Activated CD4-positive, alpha-beta memory T cell treated with anti-CD3 and anti-CD28 coated beads for 36 hours (primary cell): Measurements from ENCODE around the gene VWF. TPM values are rescaled to one million over a fixed set of nuclear protein-coding genes. Genes with fewer than 3 reads are reported as not detected.
"Not testable (repeated sequence)": the region's sequence is repeated elsewhere in the genome, so short reads cannot be mapped to it uniquely, and the experiment has no call there.

ENCODE experiments used
- CTCF ChIA-PET: fragments of 350-600 bp; sonication (Branson Sonifier 250); formaldehyde crosslinking; loops from one replicate; lab custom pipeline; 2021; ENCODE audit warnings: antibody characterized with exemption, inconsistent platforms; lab: Charles Lee
- POLR2A ChIA-PET: fragments of 350-600 bp; sonication (Branson Sonifier 250); formaldehyde crosslinking; loops from one replicate; lab custom pipeline; 2021; ENCODE audit warnings: antibody characterized with exemption; lab: Charles Lee
- DNase-seq: peaks from one replicate; pipeline ENCODE4 v3.0.0-alpha.2; 2020
- H3K27ac Mint-ChIP-seq: one replicate; pipeline ENCODE4 v1.8.0; 2021; ENCODE audit warnings: mixed read lengths
- H3K27me3 Mint-ChIP-seq: one replicate; pipeline ENCODE4 v1.8.0; 2021; ENCODE audit warnings: mixed read lengths
- H3K36me3 Mint-ChIP-seq: one replicate; pipeline ENCODE4 v1.8.0; 2021; ENCODE audit warnings: mixed read lengths
- H3K4me1 Mint-ChIP-seq: one replicate; pipeline ENCODE4 v1.8.0; 2021; ENCODE audit warnings: low read depth, mixed read lengths
- H3K4me3 Mint-ChIP-seq: one replicate; pipeline ENCODE4 v1.8.0; 2021; ENCODE audit warnings: mild to moderate bottlenecking, mixed read lengths
- H3K9me3 Mint-ChIP-seq: one replicate; pipeline ENCODE4 v1.8.0; 2021; ENCODE audit warnings: mixed read lengths
- intact Hi-C: fragments of 100-400 bp; cut with micrococcal nuclease; formaldehyde crosslinking; loops from one replicate; pipeline ENCODE4 v1.15.1; 2023
- total RNA-seq, 2 experiments: library from RNA; stranded (reverse); gene quantifications; one replicate each; pipeline ENCODE4 v1.2.3, GENCODE V29; 2021

VWF gene
- total RNA-seq, 2 experiments from 2014 or later: not detected

DNA sequence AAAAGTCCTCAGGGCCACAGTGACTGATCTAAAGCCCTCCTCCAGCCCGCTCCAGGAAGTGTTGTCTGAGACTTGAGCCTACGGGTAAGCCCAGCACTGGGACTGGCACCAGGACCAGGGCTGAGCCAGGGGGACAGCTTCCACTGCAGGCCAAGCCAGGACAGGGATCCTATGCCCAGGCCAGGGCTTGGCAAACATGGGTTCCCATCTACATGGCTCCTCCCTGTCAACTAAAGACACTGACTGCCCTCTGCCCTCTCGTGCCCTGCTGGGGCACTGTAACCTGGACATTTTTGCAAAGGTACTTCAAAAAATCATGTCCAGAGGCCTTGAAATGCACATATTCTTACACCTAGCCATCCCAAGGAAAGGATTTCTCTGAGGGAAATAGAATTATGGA, 88.0 kb downstream of the VWF start:
- intact Hi-C loops: no loop called here
- CTCF ChIA-PET: interaction anchor here (1.6 to 12.9 kb wide), 2 partner anchors 22 to 44 kb away, joined by 6 to 285 read pairs; no protein-coding TSS in a partner anchor

DNA sequence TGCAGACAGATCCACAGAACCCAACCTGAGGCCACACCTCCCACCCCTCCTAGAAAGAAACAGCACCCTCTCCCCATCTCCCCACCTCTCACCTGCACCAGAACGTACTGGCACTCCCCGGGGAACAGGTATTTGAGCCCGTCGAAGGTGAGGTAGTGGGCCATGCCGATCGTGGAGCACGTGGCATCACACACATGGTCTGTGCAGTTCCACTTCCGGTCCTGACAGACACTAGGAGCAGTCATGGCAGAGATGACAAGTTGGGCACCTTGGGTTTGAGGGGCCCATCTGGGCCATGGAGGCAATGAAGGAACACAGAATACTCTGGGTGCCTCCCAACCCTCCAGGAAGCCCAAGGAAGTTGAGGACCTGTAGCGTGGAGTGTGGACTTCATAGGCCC, 89.9 kb downstream of the VWF start:
- CTCF ChIA-PET: interaction anchor here (12.9 kb wide), 1 partner anchor 42 kb away, joined by 285 read pairs; no protein-coding TSS in a partner anchor

More for the DNA sequence above, 88.0 kb downstream of the VWF start:
- POLR2A ChIA-PET: no interaction called here
- H3K4me1 Mint-ChIP-seq: no peaks in the 10 kb centered on the region
- no peaks in the 10 kb centered on the region for H3K27me3 Mint-ChIP-seq
- DNase-seq: no peak
- H3K36me3 Mint-ChIP-seq: no peaks in the 10 kb centered on the region
- no peaks in the 10 kb centered on the region for H3K9me3 Mint-ChIP-seq
- no peak overlapping the region for H3K27ac Mint-ChIP-seq
- no peak overlapping the region for H3K4me3 Mint-ChIP-seq

DNA sequence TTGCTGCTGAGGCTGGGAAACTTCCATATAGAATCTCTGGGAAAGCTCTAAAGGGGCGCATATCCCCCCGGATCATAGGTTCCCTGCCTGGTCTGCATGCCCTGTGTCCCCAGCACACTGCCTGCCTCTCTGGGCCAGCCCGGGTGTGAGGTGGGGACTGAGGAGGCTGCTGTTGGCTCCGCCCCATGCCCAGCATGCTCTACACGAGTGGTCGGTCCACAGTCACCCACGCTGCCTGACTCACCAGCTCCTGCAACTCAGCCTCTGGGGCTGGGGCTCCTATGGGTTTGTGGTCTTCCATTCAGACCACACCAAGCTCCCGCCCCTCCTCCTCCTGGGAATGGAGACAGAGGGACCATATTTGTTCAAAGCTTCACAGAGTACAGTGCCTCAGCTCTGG, 90.9 kb downstream of the VWF start:
- H3K9me3 Mint-ChIP-seq: no peaks in the 10 kb centered on the region
- intact Hi-C loops: no loop called here
- POLR2A ChIA-PET: no interaction called here
- no peak overlapping the region for H3K4me3 Mint-ChIP-seq
- no peaks in the 10 kb centered on the region for H3K36me3 Mint-ChIP-seq
- no peaks in the 10 kb centered on the region for H3K4me1 Mint-ChIP-seq
- no peaks in the 10 kb centered on the region for H3K27me3 Mint-ChIP-seq
- no peak overlapping the region for H3K27ac Mint-ChIP-seq
- CTCF ChIA-PET: interaction anchor here (12.9 kb wide), 1 partner anchor 41 kb away, joined by 285 read pairs; no protein-coding TSS in a partner anchor
- no peak for DNase-seq

More for the DNA sequence above, 89.9 kb downstream of the VWF start:
- no peak for DNase-seq
- Mint-ChIP-seq H3K27me3 (no peaks in the 10 kb centered on the region), H3K27ac (no peak overlapping the region), H3K36me3 (no peaks in the 10 kb centered on the region), H3K4me3 (no peak overlapping the region), H3K4me1 (no peaks in the 10 kb centered on the region), H3K9me3 (no peaks in the 10 kb centered on the region)
- intact Hi-C loops: no loop called here
- POLR2A ChIA-PET: no interaction called here

DNA sequence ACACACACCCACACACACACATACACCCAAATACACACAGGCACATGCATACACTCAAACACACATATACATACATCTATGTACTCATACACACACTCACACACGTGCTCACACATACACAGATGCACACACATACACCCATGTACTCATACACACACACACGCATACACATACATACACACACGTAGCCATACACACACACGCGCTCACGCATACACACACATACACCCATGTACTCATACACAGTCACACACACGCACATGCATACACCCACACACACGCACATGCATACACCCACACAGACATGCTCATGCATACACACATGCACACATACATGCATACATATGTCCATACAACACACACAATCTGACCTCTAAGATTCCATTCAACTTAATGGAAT, 91.7 kb downstream of the VWF start:
- Mint-ChIP-seq H3K9me3 (no peaks in the 10 kb centered on the region), H3K27ac (no peak overlapping the region), H3K36me3 (no peaks in the 10 kb centered on the region), H3K4me1 (no peaks in the 10 kb centered on the region), H3K4me3 (no peak overlapping the region), H3K27me3 (no peaks in the 10 kb centered on the region)
- no peak for DNase-seq
- ChIA-PET CTCF (interaction anchor here (12.9 kb wide), 1 partner anchor 40 kb away, joined by 285 read pairs; no protein-coding TSS in a partner anchor), POLR2A (no interaction called here)
- intact Hi-C loops: no loop called here

DNA sequence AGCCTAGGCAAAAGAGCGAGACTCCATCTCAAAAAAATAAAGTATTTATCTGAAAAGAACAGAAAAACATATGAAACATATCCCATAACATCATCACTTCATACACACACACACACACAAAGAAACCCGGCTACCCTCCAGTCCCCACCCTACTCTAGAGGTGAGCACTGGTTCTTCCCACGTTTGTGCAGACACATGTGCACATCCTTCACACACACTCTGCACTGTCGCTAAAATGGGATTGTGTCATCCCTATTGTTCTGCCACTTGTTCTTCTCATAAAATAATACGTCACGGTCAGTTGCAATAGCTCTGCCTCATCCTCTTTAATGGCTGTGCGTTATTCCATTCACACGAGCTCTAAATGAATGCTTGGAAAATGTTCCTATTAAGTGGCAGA, 93.5 kb downstream of the VWF start:
- POLR2A ChIA-PET: no interaction called here
- H3K4me1 Mint-ChIP-seq: no peaks in the 10 kb centered on the region
- no peak overlapping the region for H3K4me3 Mint-ChIP-seq
- intact Hi-C loops: no loop called here
- H3K27ac Mint-ChIP-seq: no peak overlapping the region
- CTCF ChIA-PET: interaction anchor here (1.2 to 2.0 kb wide), 2 partner anchors 11 to 43 kb away, joined by 3 to 9 read pairs; no protein-coding TSS in a partner anchor
- no peak for DNase-seq
- no peaks in the 10 kb centered on the region for H3K36me3 Mint-ChIP-seq
- H3K27me3 Mint-ChIP-seq: no peaks in the 10 kb centered on the region
- H3K9me3 Mint-ChIP-seq: peaks cover 4% of the 10 kb centered on the region

DNA sequence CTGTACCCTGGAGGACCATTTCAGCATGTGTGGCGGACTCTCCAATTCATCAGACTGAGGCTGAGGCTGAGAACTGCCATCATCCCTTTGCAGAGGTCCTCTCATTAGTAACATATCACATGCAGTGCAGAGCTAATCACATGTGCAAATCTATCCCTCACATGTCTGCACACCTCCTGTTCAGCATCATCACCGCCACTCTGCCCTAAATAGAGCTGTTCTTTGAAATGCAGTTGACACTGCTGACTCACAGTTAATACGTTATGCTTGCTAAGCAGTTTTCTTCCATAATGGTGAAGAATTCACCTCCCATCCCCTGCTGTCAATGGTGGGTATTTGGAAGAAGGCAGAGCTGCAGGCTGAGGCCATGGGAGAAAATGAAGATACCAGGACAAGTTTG, 94.4 kb downstream of the VWF start:
- Mint-ChIP-seq H3K27me3 (no peaks in the 10 kb centered on the region), H3K27ac (no peak overlapping the region), H3K4me3 (no peak overlapping the region), H3K9me3 (peaks cover 4% of the 10 kb centered on the region), H3K4me1 (no peaks in the 10 kb centered on the region), H3K36me3 (no peaks in the 10 kb centered on the region)
- intact Hi-C loops: no loop called here
- ChIA-PET CTCF (interaction anchor here (1.0 to 2.0 kb wide), 3 partner anchors 12 to 42 kb away, joined by 3 to 9 read pairs (median 3); no protein-coding TSS in a partner anchor), POLR2A (no interaction called here)
- no peak for DNase-seq

DNA sequence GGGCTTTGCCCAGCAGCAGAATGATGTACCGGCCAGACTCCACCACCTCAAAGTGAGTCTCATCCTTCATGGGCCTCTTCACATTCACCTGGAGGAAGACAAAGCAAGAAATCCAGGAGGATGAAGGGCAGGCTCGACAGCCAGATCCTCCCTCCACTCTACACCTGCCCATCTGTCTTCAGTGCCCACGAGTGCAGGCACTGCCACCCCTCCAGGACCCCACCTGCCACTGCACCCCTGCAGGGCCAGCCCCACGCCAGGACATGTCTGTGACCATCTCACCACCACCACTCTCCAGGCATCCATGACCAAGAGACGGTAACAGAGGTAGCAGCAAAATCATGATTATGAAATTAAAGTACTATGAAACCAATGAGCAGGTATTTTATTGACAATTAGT, 95.1 kb downstream of the VWF start:
- no peaks in the 10 kb centered on the region for H3K4me1 Mint-ChIP-seq
- H3K27ac Mint-ChIP-seq: no peak overlapping the region
- H3K27me3 Mint-ChIP-seq: no peaks in the 10 kb centered on the region
- POLR2A ChIA-PET: no interaction called here
- peaks cover 4% of the 10 kb centered on the region for H3K9me3 Mint-ChIP-seq
- no peak for DNase-seq
- intact Hi-C loops: no loop called here
- CTCF ChIA-PET: interaction anchor here (1.0 to 2.0 kb wide), 2 partner anchors 39 to 41 kb away, joined by 3 to 9 read pairs; no protein-coding TSS in a partner anchor
- H3K4me3 Mint-ChIP-seq: no peak overlapping the region
- H3K36me3 Mint-ChIP-seq: no peaks in the 10 kb centered on the region

DNA sequence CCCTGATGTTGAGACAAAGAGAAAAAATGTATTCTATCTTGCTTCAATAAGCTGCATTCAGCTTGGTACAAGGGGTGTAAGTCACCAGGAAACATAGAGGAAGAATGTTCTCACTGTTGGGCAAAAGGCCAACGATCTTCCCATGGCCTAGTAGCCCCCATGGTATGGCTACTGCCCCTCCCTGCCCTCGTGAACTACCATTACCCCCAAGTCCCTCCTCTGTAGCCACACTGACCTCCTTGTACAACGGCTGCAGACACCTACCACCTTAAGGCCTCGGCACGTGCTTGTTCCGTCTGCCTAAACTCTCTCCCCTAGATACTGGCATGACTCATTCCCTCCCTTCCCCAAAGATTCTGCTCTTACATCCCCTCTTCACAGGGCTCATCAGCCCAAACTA, 97.5 kb downstream of the VWF start:
- intact Hi-C loops: no loop called here
- Mint-ChIP-seq H3K4me1 (no peaks in the 10 kb centered on the region), H3K4me3 (no peak overlapping the region), H3K9me3 (peaks cover 4% of the 10 kb centered on the region), H3K27ac (no peak overlapping the region), H3K27me3 (peaks cover 2% of the 10 kb centered on the region), H3K36me3 (no peaks in the 10 kb centered on the region)
- POLR2A ChIA-PET: no interaction called here
- DNase-seq: no peak
- CTCF ChIA-PET: no interaction called here

DNA sequence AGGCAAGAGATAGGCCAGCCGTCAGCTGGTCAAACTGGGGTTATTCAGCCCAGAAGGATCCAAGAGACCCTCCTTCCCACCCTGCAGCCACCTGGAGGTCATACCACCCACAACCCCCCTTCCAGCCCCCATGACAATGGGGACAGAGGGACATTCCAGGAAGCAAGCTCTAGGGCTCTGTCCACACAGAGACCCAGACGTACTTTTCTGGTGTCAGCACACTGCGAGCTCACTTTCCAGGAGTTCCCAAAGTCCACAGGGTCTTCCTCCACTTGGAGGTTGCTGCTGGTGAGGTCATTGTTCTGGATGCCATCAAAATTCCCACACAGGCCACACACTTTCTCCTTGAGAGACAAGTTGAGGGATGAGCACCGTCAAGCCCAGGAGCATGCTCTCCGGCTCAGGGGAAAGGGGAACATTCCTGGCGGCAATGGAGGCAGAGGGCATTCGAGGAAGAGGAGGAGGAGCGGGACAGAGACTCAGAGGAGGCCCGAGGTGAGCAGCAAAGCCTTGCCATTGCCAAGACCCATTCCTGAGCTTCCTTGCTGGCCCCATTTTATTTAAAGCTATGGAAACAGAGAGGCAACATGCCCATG, 98.7 kb downstream of the VWF start:
- H3K4me1 Mint-ChIP-seq, H3K4me3 Mint-ChIP-seq, H3K27me3 Mint-ChIP-seq, DNase-seq, H3K9me3 Mint-ChIP-seq, CTCF ChIA-PET, H3K27ac Mint-ChIP-seq, POLR2A ChIA-PET, intact Hi-C loops, H3K36me3 Mint-ChIP-seq: not testable (repeated sequence)

DNA sequence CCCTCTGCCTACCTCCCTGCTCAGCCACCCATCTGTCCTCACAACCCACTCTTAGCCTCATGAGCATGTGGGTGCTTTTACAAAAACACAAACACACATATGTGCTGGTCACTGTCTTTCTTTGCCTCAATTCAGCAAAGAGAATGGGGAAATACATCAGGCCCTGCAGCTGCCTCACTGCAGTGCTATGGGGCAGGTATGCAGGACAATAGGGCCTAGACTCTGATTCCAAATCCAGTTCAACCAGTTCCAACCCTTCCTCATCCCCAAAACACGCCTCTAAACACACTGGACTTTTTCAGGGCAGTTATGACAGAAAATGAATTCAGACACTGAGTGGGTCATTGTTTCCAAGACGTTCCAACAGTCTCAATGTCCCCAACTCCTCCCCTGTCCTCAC, 100.4 kb downstream of the VWF start:
- H3K9me3 Mint-ChIP-seq, H3K4me3 Mint-ChIP-seq, H3K4me1 Mint-ChIP-seq, POLR2A ChIA-PET, H3K27me3 Mint-ChIP-seq, H3K27ac Mint-ChIP-seq, H3K36me3 Mint-ChIP-seq, CTCF ChIA-PET, DNase-seq, intact Hi-C loops: not testable (repeated sequence)

DNA sequence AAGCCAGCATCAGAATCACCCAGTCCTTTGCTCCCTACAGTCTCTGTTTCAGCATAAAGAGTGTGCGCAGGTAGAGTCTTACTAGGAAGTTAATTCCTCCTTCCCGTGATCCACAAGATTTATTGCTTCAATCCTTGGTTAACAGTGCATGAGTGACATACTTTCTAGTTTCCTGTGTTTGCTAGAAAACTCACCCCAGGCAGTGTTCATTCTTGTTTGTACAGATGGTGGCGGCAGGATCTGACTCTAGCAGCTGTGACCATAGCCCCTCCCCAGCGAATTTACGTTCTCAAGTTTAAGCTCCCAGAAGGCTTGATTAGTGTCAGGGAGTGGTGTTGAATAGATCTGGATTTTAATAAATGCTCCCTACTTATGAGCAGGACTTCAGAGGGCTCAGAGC, 103.5 kb downstream of the VWF start:
- no peak overlapping the region for H3K27ac Mint-ChIP-seq
- intact Hi-C loops: no loop called here
- no peak overlapping the region for H3K4me3 Mint-ChIP-seq
- DNase-seq: no peak
- H3K9me3 Mint-ChIP-seq: no peaks in the 10 kb centered on the region
- POLR2A ChIA-PET: no interaction called here
- H3K4me1 Mint-ChIP-seq: no peaks in the 10 kb centered on the region
- H3K36me3 Mint-ChIP-seq: no peaks in the 10 kb centered on the region
- H3K27me3 Mint-ChIP-seq: peaks cover 4% of the 10 kb centered on the region
- CTCF ChIA-PET: no interaction called here

DNA sequence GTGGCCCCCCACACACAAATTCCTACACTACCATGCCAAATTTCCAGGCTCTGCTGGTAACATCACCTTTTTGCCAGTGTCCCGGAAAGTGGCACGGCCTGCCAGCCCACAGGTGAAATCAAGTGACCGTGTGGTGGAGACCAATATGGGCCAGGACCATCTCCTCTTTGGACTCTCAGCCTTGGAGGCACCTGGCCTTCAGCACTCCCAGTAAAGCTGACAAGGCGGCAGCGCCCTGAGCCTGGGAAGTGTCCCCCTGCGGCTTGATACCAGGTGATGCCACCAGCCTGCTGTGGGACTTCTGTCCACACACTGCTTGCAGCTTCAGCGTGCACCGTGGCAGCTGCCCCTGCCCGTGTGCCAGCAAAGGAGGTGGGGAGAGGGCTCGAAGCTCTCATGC, 104.0 kb downstream of the VWF start:
- intact Hi-C loops, CTCF ChIA-PET, H3K27ac Mint-ChIP-seq, H3K36me3 Mint-ChIP-seq, H3K4me3 Mint-ChIP-seq, POLR2A ChIA-PET, H3K4me1 Mint-ChIP-seq, H3K9me3 Mint-ChIP-seq, DNase-seq, H3K27me3 Mint-ChIP-seq: not testable (repeated sequence)

DNA sequence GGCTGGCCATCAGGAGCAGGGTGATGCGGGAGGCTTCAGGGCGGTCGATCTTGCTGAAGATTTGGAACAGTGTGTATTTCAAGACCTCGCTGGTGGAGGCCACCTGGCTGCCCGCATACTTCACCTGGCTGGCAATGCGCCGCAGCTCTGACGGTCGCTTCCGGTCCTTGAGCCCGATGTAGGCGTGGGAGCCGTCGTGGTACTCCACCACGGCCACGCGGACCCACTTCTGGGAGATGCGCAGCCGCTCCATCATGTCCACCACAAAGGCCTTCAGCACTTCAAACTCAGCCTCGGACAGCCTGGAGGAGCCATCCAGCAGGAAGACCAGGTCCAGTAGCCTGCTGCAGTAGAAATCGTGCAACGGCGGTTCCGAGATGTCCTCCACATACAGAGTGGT, 105.2 kb downstream of the VWF start:
- H3K4me3 Mint-ChIP-seq, H3K4me1 Mint-ChIP-seq, H3K27me3 Mint-ChIP-seq, DNase-seq, H3K9me3 Mint-ChIP-seq, CTCF ChIA-PET, H3K27ac Mint-ChIP-seq, intact Hi-C loops, H3K36me3 Mint-ChIP-seq, POLR2A ChIA-PET: not testable (repeated sequence)
